GM18517 (cell line): ENCODE results near the gene CUBN.

Experiments used
- ATAC-seq: cut with Tn5 transposase; IDR thresholded peaks from one replicate; pipeline ENCODE4 v1.9.1; 2021; ENCODE audit warnings: mild to moderate bottlenecking, moderate library complexity; ENCODE audit not compliant: unreplicated experiment

Gene CUBN

GRCh38 chr10:16891375-16892313, 238.0 kb downstream of the CUBN start:
- no peak for ATAC-seq

- no peak for ATAC-seq
These were observed 238.9 kb downstream of the CUBN start for GRCh38 chr10:16890691-16891090.

DNA sequence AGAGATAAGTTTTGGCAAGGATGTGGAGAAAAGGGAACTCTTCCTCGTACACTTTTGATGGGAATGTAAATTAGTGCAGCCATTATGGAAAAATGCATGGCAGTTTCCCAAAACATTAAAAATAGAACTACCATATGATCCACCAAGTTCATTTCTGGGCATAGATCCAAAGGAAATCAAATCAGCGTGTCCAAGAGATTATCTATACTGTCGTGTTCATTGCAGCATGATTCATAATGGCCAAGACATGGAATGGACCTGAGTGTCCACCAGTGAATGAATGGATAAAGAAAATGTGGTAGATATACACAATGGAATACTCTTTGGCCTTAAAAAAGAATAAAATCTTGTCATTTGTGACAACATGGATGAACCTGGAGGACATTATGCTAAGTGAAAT, 242.0 kb downstream of the CUBN start:
- ATAC-seq, result no peak

GRCh38 chr10:16886031-16886430, 243.6 kb downstream of the CUBN start:
- ATAC-seq, result no peak

DNA sequence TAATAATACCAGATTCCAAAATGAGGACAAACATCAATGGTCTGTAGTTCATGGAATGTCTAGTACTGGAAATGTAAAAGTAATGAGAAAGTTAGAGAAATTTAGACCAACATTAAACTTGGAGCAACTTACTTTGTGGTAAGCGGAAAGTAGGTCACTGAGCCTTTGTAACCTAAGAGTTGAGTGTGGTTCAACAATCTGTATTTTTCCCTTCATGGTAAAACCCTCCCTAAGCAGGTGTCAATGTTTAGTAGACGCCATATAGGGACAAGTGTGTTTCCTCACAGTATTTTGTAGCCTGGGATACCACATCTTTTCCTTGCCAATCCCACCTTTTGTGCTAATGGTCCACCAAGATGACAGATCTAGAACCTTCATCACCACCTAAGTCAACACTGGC, 245.1 kb downstream of the CUBN start:
- no peak for ATAC-seq

DNA sequence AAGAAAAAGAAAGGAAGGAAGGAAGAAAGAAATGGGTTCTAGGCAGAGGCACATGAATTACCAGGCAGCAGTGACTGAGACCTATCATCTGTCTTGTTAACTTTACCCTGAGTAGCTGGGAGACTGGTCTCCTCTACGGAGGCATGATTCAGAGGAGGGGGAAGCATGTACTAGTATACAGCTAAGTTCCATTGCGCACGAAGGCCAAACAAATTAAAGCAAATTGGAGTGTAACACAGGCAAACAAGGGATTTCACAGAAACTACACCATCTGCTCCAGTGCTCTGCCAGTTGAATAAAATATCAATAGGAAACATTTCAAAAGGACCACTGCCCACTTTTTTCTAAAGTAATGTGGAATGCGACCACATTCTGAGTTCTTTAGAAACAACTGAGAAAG, 246.5 kb downstream of the CUBN start:
- ATAC-seq, result no peak

- ATAC-seq, result no peak
These were observed 259.3 kb downstream of the CUBN start for GRCh38 chr10:16870331-16870730.

DNA sequence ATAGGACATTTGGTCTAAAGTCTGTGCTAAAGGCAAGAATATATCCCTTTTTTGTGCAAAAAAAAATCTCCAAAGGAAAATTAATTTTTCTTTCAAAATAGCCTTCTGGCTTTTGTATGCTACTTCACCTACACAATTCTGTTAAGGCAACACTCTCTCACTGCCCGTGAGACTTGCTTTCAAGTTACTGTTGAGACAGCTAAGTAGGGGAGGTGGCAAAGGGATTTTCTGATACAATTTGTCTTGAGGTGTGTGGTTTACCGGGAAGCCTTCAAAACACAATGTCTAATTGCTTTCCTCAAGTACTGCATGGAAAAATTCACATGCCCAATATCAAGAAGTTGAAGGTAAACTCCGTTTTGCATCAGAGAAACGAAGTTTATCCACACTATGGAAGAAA, 261.6 kb downstream of the CUBN start:
- ATAC-seq, result no peak

- ATAC-seq, result no peak
These were observed 262.1 kb downstream of the CUBN start for GRCh38 chr10:16867556-16867955.

DNA sequence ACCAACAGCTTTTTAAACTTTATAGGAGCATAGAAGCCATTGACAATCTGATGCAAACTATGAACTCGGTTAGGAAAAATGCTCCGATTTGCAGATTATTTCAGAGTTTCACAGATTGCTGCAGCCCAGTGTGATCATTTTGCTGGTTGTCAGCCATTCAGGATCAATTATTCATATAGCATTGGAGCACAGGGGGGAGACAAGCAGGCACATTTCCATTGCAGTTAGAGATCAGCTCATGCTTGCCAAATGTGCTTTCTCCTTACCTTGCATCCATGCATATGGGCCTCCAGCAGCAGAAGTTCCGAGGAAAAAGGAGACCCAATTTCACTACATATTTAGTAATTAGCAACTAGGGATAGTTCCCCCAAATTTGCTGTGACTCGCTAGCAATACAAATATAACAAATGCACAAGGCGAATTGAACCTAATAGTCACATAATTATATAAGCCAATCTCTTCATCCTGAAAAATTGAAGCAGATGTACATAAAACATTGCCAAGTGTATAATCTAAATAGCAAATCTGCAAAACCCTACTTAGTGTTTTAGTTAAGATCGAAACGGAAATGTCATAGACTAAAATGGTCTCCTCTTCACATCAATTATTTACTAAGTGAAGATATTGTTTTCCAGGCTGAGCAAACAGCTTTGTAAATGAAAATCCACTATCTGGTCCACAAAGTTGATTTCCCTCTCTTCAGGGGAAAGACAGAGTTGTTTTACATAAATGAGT, 262.9 kb downstream of the CUBN start:
- no peak for ATAC-seq

DNA sequence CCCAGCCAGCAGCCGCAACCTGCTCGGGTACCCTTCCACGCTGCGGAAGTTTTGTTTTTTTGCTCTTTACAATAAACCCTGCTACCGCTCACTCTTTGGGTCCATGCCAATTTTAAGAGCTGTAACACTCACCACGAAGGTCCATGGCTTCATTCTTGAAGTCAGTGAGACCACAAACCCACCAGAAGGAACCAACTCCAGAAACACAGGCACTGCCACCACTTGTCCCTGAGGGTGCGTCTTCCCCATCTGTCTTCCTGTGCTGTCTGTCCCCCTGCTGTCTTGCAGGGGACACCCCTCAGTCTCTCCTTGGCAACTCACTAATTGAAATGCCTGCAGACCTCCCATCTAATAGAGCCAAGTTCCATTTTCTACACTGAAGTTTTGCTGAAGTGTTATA, 263.8 kb downstream of the CUBN start:
- ATAC-seq, result no peak

DNA sequence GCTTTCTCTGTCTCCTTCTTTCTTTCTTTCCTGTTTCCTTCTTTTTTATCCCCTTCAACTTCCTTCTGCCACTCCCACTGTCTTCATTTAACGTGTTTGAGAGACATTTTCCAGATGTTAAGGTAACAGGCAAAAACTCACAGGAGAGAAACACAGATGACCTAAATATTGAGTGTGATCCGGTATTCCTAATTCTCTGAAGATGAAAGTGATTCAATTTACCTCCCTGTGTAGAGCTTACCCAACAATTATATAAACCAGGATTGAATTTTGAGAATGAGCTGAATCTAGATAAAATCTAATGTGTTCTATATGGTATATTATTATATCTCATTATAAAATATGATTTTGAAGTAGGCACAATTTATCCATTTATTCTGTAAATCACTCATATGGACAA, 265.8 kb downstream of the CUBN start:
- ATAC-seq, result no peak

- no peak for ATAC-seq
These were observed 272.2 kb downstream of the CUBN start for GRCh38 chr10:16857419-16857818.

DNA sequence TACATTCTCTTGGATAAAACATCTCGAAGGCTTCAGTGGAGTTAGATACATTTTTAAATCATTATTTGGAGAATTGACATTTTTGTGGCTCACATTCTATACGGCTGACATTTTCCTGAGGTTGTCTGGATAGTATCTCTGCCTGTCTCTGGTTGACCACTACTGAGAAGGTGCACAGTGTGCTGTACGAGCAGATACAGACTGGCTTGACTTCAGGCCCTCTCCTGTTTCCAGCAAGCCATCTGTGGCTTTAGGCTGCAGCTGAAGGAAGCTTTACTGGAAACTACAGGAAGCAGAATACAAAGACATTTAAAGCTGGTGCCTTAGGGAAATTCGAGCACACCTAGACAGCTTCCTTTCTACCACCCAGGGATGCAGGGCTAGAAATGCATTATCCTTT, 273.0 kb downstream of the CUBN start:
- ATAC-seq, result no peak

GRCh38 chr10:16856092-16856491, 273.5 kb downstream of the CUBN start:
- no peak for ATAC-seq

GRCh38 chr10:16854623-16855022, 275.0 kb downstream of the CUBN start:
- ATAC-seq, result no peak

DNA sequence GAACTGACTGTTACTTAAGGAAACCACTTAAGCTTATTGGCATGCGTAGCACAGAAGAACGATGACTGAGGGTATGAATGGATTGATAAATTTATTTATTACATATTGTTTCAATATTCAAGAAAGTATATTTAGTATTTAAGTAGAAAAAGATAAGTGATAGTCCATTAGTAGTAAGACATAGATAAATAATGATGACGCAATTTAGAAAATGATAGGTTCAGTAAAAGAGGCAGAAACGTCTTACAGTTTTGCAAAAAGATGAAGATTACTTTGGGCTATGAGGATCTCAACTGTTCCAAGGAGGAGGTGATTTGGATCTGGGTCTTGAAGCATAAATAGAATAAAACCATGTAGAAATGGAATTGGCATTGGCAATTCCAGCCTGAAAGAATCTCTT, 275.8 kb downstream of the CUBN start:
- no peak for ATAC-seq

GRCh38 chr10:16853201-16853600, 276.4 kb downstream of the CUBN start:
- ATAC-seq, result no peak

- no peak for ATAC-seq
These were observed 277.0 kb downstream of the CUBN start for GRCh38 chr10:16852624-16853023.

GRCh38 chr10:16848562-16849154, 281.0 kb downstream of the CUBN start:
- ATAC-seq, result no peak

- no peak for ATAC-seq
These were observed 282.0 kb downstream of the CUBN start for GRCh38 chr10:16847644-16848043.

DNA sequence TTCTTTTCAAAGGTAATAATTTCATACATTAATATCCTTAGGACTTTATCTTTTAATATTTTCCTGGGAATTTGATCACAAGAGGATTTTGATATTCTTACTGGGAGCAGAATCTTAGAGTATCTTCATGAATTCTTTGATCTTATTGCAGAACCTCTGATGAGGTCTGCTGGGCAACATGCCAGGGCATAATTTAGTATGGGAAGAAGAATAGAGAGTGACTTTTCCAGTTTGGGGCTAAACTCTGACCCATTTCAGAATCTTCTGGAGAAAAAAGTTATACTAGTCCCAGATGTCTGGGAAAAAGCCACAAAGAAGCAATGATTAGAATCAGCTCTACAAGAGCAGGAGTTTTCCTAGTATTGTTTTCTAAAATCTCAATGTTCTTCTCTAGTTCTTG, 284.4 kb downstream of the CUBN start:
- no peak for ATAC-seq
